IMR-90 (cell line): Measurements from ENCODE around the gene PDE4B. TPM values are rescaled to one million over a fixed set of nuclear protein-coding genes. Genes with fewer than 3 reads are reported as not detected.

ENCODE experiments used
- ATAC-seq: fragments of 200-7000 bp; cut with Tn5 transposase; 2 replicates; pipeline ENCODE4 v1.9.1; 2020; ENCODE audit warnings: low read depth, mild to moderate bottlenecking, moderate library complexity
- BruUV-seq: library from RNA; stranded (reverse); fragments of 400-500 nt; replicated peaks from 2 replicates; lab custom pipeline; 2021; lab: Mats Ljungman, UMichigan
- CTCF ChIA-PET: fragments of 300-600 bp; formaldehyde crosslinking; extraction: SDS; loops from one replicate; lab custom pipeline; 2021; ENCODE audit warnings: antibody characterized with exemption; lab: Yijun Ruan, JAX
- POLR2A ChIA-PET: fragments of 300-600 bp; sonication (Branson Sonifier 250); formaldehyde crosslinking; loops from one replicate; lab custom pipeline; 2022; ENCODE audit warnings: antibody characterized with exemption; ENCODE audit not compliant: unreplicated experiment; lab: Charles Lee
- DNase-seq: peaks from one replicate; pipeline ENCODE4 v3.0.0; 2013
- H2AFZ ChIP-seq: replicated peaks from 2 replicates; pipeline ENCODE3; 2013; ENCODE audit warnings: low read length, mild to moderate bottlenecking; ENCODE audit not compliant: poor library complexity
- H2AK5ac ChIP-seq: 2 replicates; pipeline ENCODE4 v1.6.1; 2013; ENCODE audit warnings: low read depth, low read length, inconsistent platforms
- H2AK9ac ChIP-seq: replicated peaks from 2 replicates; pipeline ENCODE3; 2013; ENCODE audit warnings: mild to moderate bottlenecking, low read depth, low read length, moderate library complexity; ENCODE audit not compliant: poor library complexity
- H2BK120ac ChIP-seq: 2 replicates; pipeline ENCODE4 v1.6.1; 2013; ENCODE audit warnings: low read depth, low read length, inconsistent platforms
- H2BK15ac ChIP-seq: 3 replicates; pipeline ENCODE4 v1.6.1; 2013; ENCODE audit warnings: low read depth, low read length, inconsistent platforms
- H2BK20ac ChIP-seq: 2 replicates; pipeline ENCODE4 v1.6.1; 2013; ENCODE audit warnings: low read depth, mild to moderate bottlenecking, inconsistent platforms, low read length, moderate library complexity
- H2BK5ac ChIP-seq: 2 replicates; pipeline ENCODE4 v1.6.1; 2013; ENCODE audit warnings: mild to moderate bottlenecking, low read depth, low read length, inconsistent platforms; ENCODE audit not compliant: poor library complexity, severe bottlenecking
- H3K14ac ChIP-seq: replicated peaks from 2 replicates; pipeline ENCODE4 v1.6.1; 2013; ENCODE audit warnings: low read depth, low read length, inconsistent platforms
- H3K18ac ChIP-seq: 2 replicates; pipeline ENCODE4 v1.6.1; 2013; ENCODE audit warnings: low read depth, low read length, control low read depth
- H3K23ac ChIP-seq: 2 replicates; pipeline ENCODE4 v1.6.1; 2013; ENCODE audit warnings: low read depth, low read length, inconsistent platforms
- H3K27ac ChIP-seq: 2 replicates; pipeline ENCODE4 v1.5.1; 2013; ENCODE audit warnings: mild to moderate bottlenecking, control low read depth, low read length; ENCODE audit not compliant: insufficient read depth
- H3K27me3 ChIP-seq: 2 replicates; pipeline ENCODE4 v1.6.1; 2013; ENCODE audit warnings: low read length; ENCODE audit not compliant: control insufficient read depth, insufficient read depth
- H3K36me3 ChIP-seq: 2 replicates; pipeline ENCODE4 v1.6.1; 2013; ENCODE audit warnings: low read length, mixed read lengths; ENCODE audit not compliant: control insufficient read depth, insufficient read depth
- H3K4ac ChIP-seq: 2 replicates; pipeline ENCODE4 v1.6.1; 2013; ENCODE audit warnings: low read depth, low read length, inconsistent platforms
- H3K4me1 ChIP-seq: 2 replicates; pipeline ENCODE4 v1.6.1; 2013; ENCODE audit warnings: low read length, mixed read lengths; ENCODE audit not compliant: control insufficient read depth, insufficient read depth
- H3K4me2 ChIP-seq: 2 replicates; pipeline ENCODE4 v1.6.1; 2013; ENCODE audit warnings: low read depth, mild to moderate bottlenecking, control low read depth, low read length, moderate library complexity
- H3K4me3 ChIP-seq: 2 replicates; pipeline ENCODE4 v1.5.1; 2013; ENCODE audit warnings: low read depth, mild to moderate bottlenecking, control low read depth, low read length, moderate library complexity; ENCODE audit not compliant: insufficient read depth
- H3K56ac ChIP-seq: 2 replicates; pipeline ENCODE4 v1.6.1; 2013; ENCODE audit warnings: low read length, inconsistent platforms; ENCODE audit not compliant: insufficient read depth; ENCODE audit errors: extremely low read depth
- H3K79me1 ChIP-seq, 2 experiments: 2 replicates each; pipeline ENCODE4 v1.6.1; 2013; ENCODE audit warnings: low read length in 2 of 2, inconsistent platforms in 1 of 2, low read depth in 1 of 2
- H3K9ac ChIP-seq: 2 replicates; pipeline ENCODE4 v1.6.1; 2013; ENCODE audit warnings: low read depth, low read length, control low read depth
- H3K9me1 ChIP-seq: 2 replicates; pipeline ENCODE4 v1.6.1; 2013; ENCODE audit warnings: low read length, inconsistent platforms; ENCODE audit not compliant: insufficient read depth
- H3K9me3 ChIP-seq: 2 replicates; pipeline ENCODE4 v1.6.1; 2013; ENCODE audit warnings: low read length; ENCODE audit not compliant: control insufficient read depth, insufficient read depth
- H4K20me1 ChIP-seq: 2 replicates; pipeline ENCODE4 v1.6.1; 2013; ENCODE audit warnings: low read length, inconsistent platforms; ENCODE audit not compliant: insufficient read depth
- H4K5ac ChIP-seq: 2 replicates; pipeline ENCODE4 v1.6.1; 2013; ENCODE audit warnings: mild to moderate bottlenecking, low read depth, low read length, control low read depth
- H4K8ac ChIP-seq, 2 experiments: 2 replicates each; pipeline ENCODE4 v1.6.1; 2013; ENCODE audit warnings: low read depth in 2 of 2, low read length in 2 of 2, control low read depth in 1 of 2, inconsistent platforms in 1 of 2
- H4K91ac ChIP-seq: 2 replicates; pipeline ENCODE4 v1.6.1; 2013; ENCODE audit warnings: low read depth, low read length, inconsistent platforms; ENCODE audit not compliant: insufficient read depth
- BHLHE40 ChIP-seq: fragments of 150-350 bp; IDR thresholded peaks from 2 replicates; pipeline ENCODE4 v1.6.1; 2016; ENCODE audit warnings: mild to moderate bottlenecking, low read depth, low read length
- CEBPB ChIP-seq: IDR thresholded peaks from 2 replicates; pipeline ENCODE4 v1.6.1; 2012; ENCODE audit warnings: low read depth, low read length, improper control_type of control experiment
- CHD1 ChIP-seq: IDR thresholded peaks from 2 replicates; pipeline ENCODE4 v1.6.1; 2012; ENCODE audit warnings: low read depth, low read length, improper control_type of control experiment
- MAFK ChIP-seq: IDR thresholded peaks from 2 replicates; pipeline ENCODE4 v1.6.1; 2012; ENCODE audit warnings: low read depth, low read length, improper control_type of control experiment
- MAZ ChIP-seq: IDR thresholded peaks from 2 replicates; pipeline ENCODE4 v1.6.1; 2012; ENCODE audit warnings: low read depth, mild to moderate bottlenecking, low read length, improper control_type of control experiment, moderate library complexity, borderline replicate concordance
- MXI1 ChIP-seq: IDR thresholded peaks from 2 replicates; pipeline ENCODE4 v1.6.1; 2012; ENCODE audit warnings: low read depth, mild to moderate bottlenecking, low read length, moderate library complexity, borderline replicate concordance
- NFE2L2 ChIP-seq: fragments of 150-350 bp; IDR thresholded peaks from 2 replicates; pipeline ENCODE4 v1.6.1; 2016; ENCODE audit warnings: low read depth, mild to moderate bottlenecking, low read length
- POLR2A ChIP-seq: IDR thresholded peaks from 2 replicates; pipeline ENCODE4 v1.6.1; 2012; ENCODE audit warnings: mild to moderate bottlenecking, low read depth, low read length
- RAD21 ChIP-seq: IDR thresholded peaks from 2 replicates; pipeline ENCODE4 v1.6.1; 2012; ENCODE audit warnings: low read length, improper control_type of control experiment
- RCOR1 ChIP-seq: IDR thresholded peaks from 2 replicates; pipeline ENCODE4 v1.6.1; 2012; ENCODE audit warnings: mild to moderate bottlenecking, low read length, improper control_type of control experiment; ENCODE audit not compliant: insufficient replicate concordance
- RFX5 ChIP-seq: IDR thresholded peaks from 2 replicates; pipeline ENCODE4 v1.8.0; 2012; ENCODE audit warnings: low read depth, mild to moderate bottlenecking, low read length, moderate library complexity
- SMC3 ChIP-seq: fragments of 150-350 bp; IDR thresholded peaks from 2 replicates; pipeline ENCODE4 v1.6.1; 2016; ENCODE audit warnings: low read depth, mild to moderate bottlenecking, antibody characterized with exemption, low read length, moderate library complexity
- WGBS, 2 experiments: methylation state at CpG; one replicate each; pipeline versions ENCODE4 v1.1.5 to v1.1.7; 2013; ENCODE audit warnings: missing lambda C conversion rate in 2 of 2; ENCODE audit not compliant: insufficient read length in 1 of 2; ENCODE audit errors: extremely low coverage in 2 of 2; 5-methylcytosine and 5-hydroxymethylcytosine counted together
- dilution Hi-C: fragments of 300-500 bp; cut with HindIII; formaldehyde crosslinking; loops from one replicate; pipeline ENCODE4 v1.14.3; 2018; ENCODE audit warnings: low sequenced_read_pairs; ENCODE audit not compliant: unreplicated experiment
- in situ Hi-C: fragments of 300-500 bp; cut with MboI; formaldehyde crosslinking; loops from 3 replicates; pipeline ENCODE4 v1.14.3; 2019; ENCODE audit warnings: low sequenced_read_pairs, inconsistent platforms, mixed read lengths
- intact Hi-C: fragments of 100-400 bp; cut with micrococcal nuclease; formaldehyde crosslinking; loops from 2 replicates; pipeline ENCODE4 v1.10.0; 2022
- polyA plus RNA-seq, 3 experiments: library from polyadenylated mRNA; depleted of rRNA; stranded (reverse); fragments of >200 nt; gene quantifications; 2 replicates each; pipeline ENCODE4 v1.2.3, GENCODE V29; 2012; ENCODE audit warnings: low replicate concordance in 1 of 3
- total RNA-seq: library from RNA; depleted of rRNA; stranded (reverse); fragments of >200 nt; gene quantifications from 2 replicates; pipeline ENCODE4 v1.2.3, GENCODE V29; 2012
- TF ChIP-seq, protein P1 (sequence below): fragments of 150-350 bp; IDR thresholded peaks from 2 replicates; pipeline ENCODE4 v1.6.1; 2016; ENCODE audit warnings: low read depth, mild to moderate bottlenecking, low read length, moderate library complexity, borderline replicate concordance
- TF ChIP-seq, protein P2 (sequence below): conservative IDR thresholded peaks from 2 replicates; pipeline ENCODE4 v1.5.1; 2012; ENCODE audit warnings: mild to moderate bottlenecking, low read depth, low read length, improper control_type of control experiment
- TF ChIP-seq, protein P3 (sequence below): fragments of 150-350 bp; IDR thresholded peaks from 2 replicates; pipeline ENCODE4 v1.6.1; 2017; ENCODE audit warnings: mild to moderate bottlenecking, antibody characterized with exemption, low read length, low read depth

The PDE4B gene
- total and polyA plus RNA-seq, 2 of the 4 experiments (the other 2 are of a cell fraction), result 5.8 to 21.3 TPM

DNA sequence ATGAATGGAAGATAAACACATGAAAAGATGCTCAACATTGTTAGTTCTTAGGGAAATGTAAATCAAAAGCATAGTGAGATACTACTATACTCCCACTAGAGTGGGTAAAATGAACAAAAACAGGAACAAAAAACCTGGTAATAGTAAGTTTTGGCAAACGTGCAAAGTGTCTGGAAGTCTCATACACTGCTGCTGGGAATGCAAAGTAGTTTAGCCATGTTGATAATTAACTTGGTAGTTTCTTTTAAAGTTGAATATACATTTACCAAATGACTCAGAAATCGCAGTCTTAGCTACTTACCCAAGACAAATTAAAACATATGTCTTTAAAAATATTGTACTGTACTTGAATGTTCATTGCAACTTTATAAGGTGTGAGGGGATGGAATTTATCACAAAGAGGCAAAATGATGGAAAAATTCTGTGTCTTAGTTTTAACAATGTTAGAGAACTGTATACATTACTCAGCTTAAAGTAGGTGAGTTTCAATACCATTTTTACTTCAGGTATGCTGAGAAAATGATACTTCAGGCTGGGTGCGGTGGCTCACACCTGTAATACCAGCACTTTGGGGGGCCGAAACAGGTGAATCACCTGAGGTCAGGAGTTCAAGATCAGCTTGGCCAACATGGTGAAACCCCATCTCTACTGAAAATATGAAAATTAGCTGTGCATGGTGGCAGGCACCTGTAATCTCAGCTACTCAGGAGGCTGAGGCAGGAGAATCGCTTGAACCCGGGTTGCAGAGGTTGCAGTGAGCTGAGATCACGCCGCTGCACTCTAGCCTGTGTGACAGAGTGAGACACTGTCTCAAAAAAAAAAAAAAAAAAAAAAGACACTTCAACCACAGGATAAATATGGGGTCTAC is 102.3 kb downstream of the PDE4B start:
- no TSS peak for BruUV-seq
- ATAC-seq, result no peak
- TF ChIP-seq RCOR1 (no peak), CEBPB (no peak), CHD1 (no peak), POLR2A (no peak), SMC3 (no peak), NFE2L2 (no peak), MAZ (no peak), RAD21 (no peak), MXI1 (no peak), RFX5 (no peak), BHLHE40 (no peak), MAFK (no peak)
- TF ChIP-seq, protein P1, sequence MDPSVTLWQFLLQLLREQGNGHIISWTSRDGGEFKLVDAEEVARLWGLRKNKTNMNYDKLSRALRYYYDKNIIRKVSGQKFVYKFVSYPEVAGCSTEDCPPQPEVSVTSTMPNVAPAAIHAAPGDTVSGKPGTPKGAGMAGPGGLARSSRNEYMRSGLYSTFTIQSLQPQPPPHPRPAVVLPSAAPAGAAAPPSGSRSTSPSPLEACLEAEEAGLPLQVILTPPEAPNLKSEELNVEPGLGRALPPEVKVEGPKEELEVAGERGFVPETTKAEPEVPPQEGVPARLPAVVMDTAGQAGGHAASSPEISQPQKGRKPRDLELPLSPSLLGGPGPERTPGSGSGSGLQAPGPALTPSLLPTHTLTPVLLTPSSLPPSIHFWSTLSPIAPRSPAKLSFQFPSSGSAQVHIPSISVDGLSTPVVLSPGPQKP, result no peak
- TF ChIP-seq, protein P2, sequence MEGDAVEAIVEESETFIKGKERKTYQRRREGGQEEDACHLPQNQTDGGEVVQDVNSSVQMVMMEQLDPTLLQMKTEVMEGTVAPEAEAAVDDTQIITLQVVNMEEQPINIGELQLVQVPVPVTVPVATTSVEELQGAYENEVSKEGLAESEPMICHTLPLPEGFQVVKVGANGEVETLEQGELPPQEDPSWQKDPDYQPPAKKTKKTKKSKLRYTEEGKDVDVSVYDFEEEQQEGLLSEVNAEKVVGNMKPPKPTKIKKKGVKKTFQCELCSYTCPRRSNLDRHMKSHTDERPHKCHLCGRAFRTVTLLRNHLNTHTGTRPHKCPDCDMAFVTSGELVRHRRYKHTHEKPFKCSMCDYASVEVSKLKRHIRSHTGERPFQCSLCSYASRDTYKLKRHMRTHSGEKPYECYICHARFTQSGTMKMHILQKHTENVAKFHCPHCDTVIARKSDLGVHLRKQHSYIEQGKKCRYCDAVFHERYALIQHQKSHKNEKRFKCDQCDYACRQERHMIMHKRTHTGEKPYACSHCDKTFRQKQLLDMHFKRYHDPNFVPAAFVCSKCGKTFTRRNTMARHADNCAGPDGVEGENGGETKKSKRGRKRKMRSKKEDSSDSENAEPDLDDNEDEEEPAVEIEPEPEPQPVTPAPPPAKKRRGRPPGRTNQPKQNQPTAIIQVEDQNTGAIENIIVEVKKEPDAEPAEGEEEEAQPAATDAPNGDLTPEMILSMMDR, result no peak
- TF ChIP-seq, protein P3, sequence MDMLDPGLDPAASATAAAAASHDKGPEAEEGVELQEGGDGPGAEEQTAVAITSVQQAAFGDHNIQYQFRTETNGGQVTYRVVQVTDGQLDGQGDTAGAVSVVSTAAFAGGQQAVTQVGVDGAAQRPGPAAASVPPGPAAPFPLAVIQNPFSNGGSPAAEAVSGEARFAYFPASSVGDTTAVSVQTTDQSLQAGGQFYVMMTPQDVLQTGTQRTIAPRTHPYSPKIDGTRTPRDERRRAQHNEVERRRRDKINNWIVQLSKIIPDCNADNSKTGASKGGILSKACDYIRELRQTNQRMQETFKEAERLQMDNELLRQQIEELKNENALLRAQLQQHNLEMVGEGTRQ, result no peak

More for the DNA sequence above, 102.3 kb downstream of the PDE4B start:
- ChIA-PET CTCF (no interaction called here), POLR2A (no interaction called here)
- no peak overlapping the region for H3K56ac ChIP-seq
- in situ Hi-C loops (no loop called here), intact Hi-C loops (no loop called here), dilution Hi-C loops (no loop called here)
- no peak overlapping the region for H2BK120ac ChIP-seq
- no peak overlapping the region for H3K9ac ChIP-seq
- no peaks in the 10 kb centered on the region for H4K20me1 ChIP-seq
- H2AK5ac ChIP-seq, result no peak overlapping the region
- no peaks in the 10 kb centered on the region for H3K27me3 ChIP-seq
- H3K4me2 ChIP-seq, result no peak overlapping the region
- no peak overlapping the region for H3K27ac ChIP-seq
- no peak overlapping the region for H3K4ac ChIP-seq
- WGBS, 2 experiments, result no CpG with 5 or more reads among the region's 8 CpGs
- no peak overlapping the region for H2AK9ac ChIP-seq
- no peak overlapping the region for H4K91ac ChIP-seq
- no peak overlapping the region for H2BK5ac ChIP-seq
- H3K18ac ChIP-seq, result no peak overlapping the region
- no peak overlapping the region for H2AFZ ChIP-seq
- H3K23ac ChIP-seq, result no peak overlapping the region
- no peaks in the 10 kb centered on the region for H3K79me1 ChIP-seq
- H3K4me1 ChIP-seq, result peaks cover 2% of the 10 kb centered on the region
- no peak overlapping the region for H3K14ac ChIP-seq
- H3K4me3 ChIP-seq, result no peak overlapping the region
- no peak overlapping the region for H2BK15ac ChIP-seq
- DNase-seq, result peak; percentile 19
- H3K9me3 ChIP-seq, result no peaks in the 10 kb centered on the region
- no peak overlapping the region for H4K5ac ChIP-seq
- H4K8ac ChIP-seq, result no peak overlapping the region
- no peaks in the 10 kb centered on the region for H3K9me1 ChIP-seq
- H2BK20ac ChIP-seq, result no peak overlapping the region
- H3K36me3 ChIP-seq, result no peaks in the 10 kb centered on the region
